H1 (cell line): ENCODE data around the gene HOXA13. TPM values are rescaled to one million over a fixed set of nuclear protein-coding genes. Genes with fewer than 3 reads are reported as not detected.

ENCODE experiments used
- CTCF ChIA-PET: fragments of 300-600 bp; sonication (Branson Sonifier 250); formaldehyde crosslinking; loops from one replicate; lab custom pipeline; 2021; ENCODE audit not compliant: partially characterized antibody; lab: Charles Lee
- POLR2A ChIA-PET: fragments of 300-600 bp; sonication (Branson Sonifier 250); formaldehyde crosslinking; loops from one replicate; lab custom pipeline; 2021; ENCODE audit warnings: inconsistent platforms; ENCODE audit not compliant: partially characterized antibody; lab: Charles Lee
- DNase-seq, 2 experiments: peaks; one replicate each; pipeline versions ENCODE4 v3.0.0 to v3.0.0-alpha.2; 2010 to 2022; ENCODE audit warnings: low spot score in 2 of 2, low read depth in 1 of 2, mixed read lengths in 1 of 2
- FAIRE-seq: peaks from 2 replicates; lab custom pipeline; 2011; peaks lifted over from hg19 to GRCh38; lab: Jason Lieb, UNC
- H2AFZ ChIP-seq: 2 replicates; pipeline ENCODE4 v1.8.1; 2012; ENCODE audit warnings: low read length, inconsistent platforms
- H2AK5ac ChIP-seq: 2 replicates; pipeline ENCODE4 v1.6.1; 2013; ENCODE audit warnings: low read depth, low read length
- H2BK120ac ChIP-seq: replicated peaks from 2 replicates; pipeline ENCODE3; 2013; ENCODE audit warnings: low read depth, low read length, inconsistent platforms
- H2BK12ac ChIP-seq: 2 replicates; pipeline ENCODE4 v1.6.1; 2013; ENCODE audit warnings: low read depth, low read length
- H2BK15ac ChIP-seq: 2 replicates; pipeline ENCODE4 v1.6.1; 2013; ENCODE audit warnings: low read length
- H2BK20ac ChIP-seq: 2 replicates; pipeline ENCODE4 v1.6.1; 2013; ENCODE audit warnings: low read length
- H2BK5ac ChIP-seq: 2 replicates; pipeline ENCODE4 v1.6.1; 2013; ENCODE audit warnings: low read depth, low read length
- H3K14ac ChIP-seq: 2 replicates; pipeline ENCODE4 v1.6.1; 2013; ENCODE audit warnings: inconsistent platforms; ENCODE audit not compliant: insufficient read length
- H3K18ac ChIP-seq: 2 replicates; pipeline ENCODE4 v1.6.1; 2013; ENCODE audit warnings: low read length; ENCODE audit errors: extremely low read depth
- H3K23ac ChIP-seq: 2 replicates; pipeline ENCODE4 v1.6.1; 2013; ENCODE audit warnings: inconsistent platforms; ENCODE audit not compliant: insufficient read length
- H3K23me2 ChIP-seq: 2 replicates; pipeline ENCODE4 v1.6.1; 2013; ENCODE audit warnings: low read depth, low read length
- H3K27ac ChIP-seq: 2 replicates; pipeline ENCODE4 v1.6.1; 2011; ENCODE audit warnings: low read depth, low read length, inconsistent platforms
- H3K27me3 ChIP-seq, 4 experiments: replicated peaks in 1 of 4; 1 replicate in 1 of 4; 2 replicates in 3 of 4; pipeline versions ENCODE4 v1.6.1 to v1.8.1; 2011 to 2013; ENCODE audit warnings: low read length in 3 of 4, mild to moderate bottlenecking in 3 of 4, inconsistent platforms in 2 of 4, mixed read lengths in 2 of 4, moderate library complexity in 1 of 4; ENCODE audit not compliant: control insufficient read depth in 3 of 4, insufficient read depth in 3 of 4; ENCODE audit errors: extremely low read depth in 1 of 4
- H3K36me3 ChIP-seq, 4 experiments: 2 replicates each; pipeline versions ENCODE4 v1.6.1 to v1.8.1; 2011 to 2013; ENCODE audit warnings: mild to moderate bottlenecking in 4 of 4, low read length in 3 of 4, moderate library complexity in 2 of 4, control low read depth in 1 of 4, inconsistent platforms in 1 of 4; ENCODE audit not compliant: insufficient read depth in 4 of 4, control insufficient read depth in 2 of 4
- H3K4ac ChIP-seq: replicated peaks from 2 replicates; pipeline ENCODE3; 2013; ENCODE audit warnings: low read length, low read depth, mixed read lengths, inconsistent platforms; ENCODE audit not compliant: insufficient read length
- H3K4me1 ChIP-seq, 4 experiments: replicated peaks in 1 of 4; 1 replicate in 1 of 4; 2 replicates in 3 of 4; pipeline versions ENCODE4 v1.6.1 to v1.8.1; 2011 to 2013; ENCODE audit warnings: low read length in 3 of 4, inconsistent platforms in 2 of 4, mixed read lengths in 1 of 4; ENCODE audit not compliant: insufficient read depth in 4 of 4, control insufficient read depth in 3 of 4
- H3K4me2 ChIP-seq, 2 experiments: 2 replicates each; pipeline versions ENCODE4 v1.6.1 to v1.8.1; 2011 to 2013; ENCODE audit warnings: low read depth in 2 of 2, low read length in 2 of 2, control low read depth in 1 of 2, inconsistent platforms in 1 of 2, mild to moderate bottlenecking in 1 of 2; ENCODE audit not compliant: insufficient read depth in 1 of 2
- H3K4me3 ChIP-seq, 4 experiments: fragments of 200-600, 300-600 bp in 1 of 4; sonication (generic), shearing (Covaris generic), sonication (Bioruptor Twin) in 1 of 4; 2 replicates each; pipeline versions ENCODE4 v1.5.1 to v1.8.1; 2011 to 2016; ENCODE audit warnings: low read length in 4 of 4, low read depth in 3 of 4, control low read depth in 2 of 4, inconsistent platforms in 2 of 4, mild to moderate bottlenecking in 2 of 4, mixed read lengths in 1 of 4, moderate library complexity in 1 of 4; ENCODE audit not compliant: insufficient read depth in 2 of 4; ENCODE audit errors: extremely low read depth in 1 of 4
- H3K56ac ChIP-seq: replicated peaks from 2 replicates; pipeline ENCODE3; 2013; ENCODE audit warnings: low read depth, mild to moderate bottlenecking, mixed read lengths, low read length, inconsistent platforms; ENCODE audit not compliant: insufficient read length
- H3K79me1 ChIP-seq: 2 replicates; pipeline ENCODE4 v1.6.1; 2013; ENCODE audit warnings: low read depth, low read length, control low read depth
- H3K79me2 ChIP-seq, 2 experiments: 2 replicates each; pipeline versions ENCODE4 v1.6.1 to v1.8.1; 2012 to 2013; ENCODE audit warnings: low read length in 2 of 2, mild to moderate bottlenecking in 2 of 2, inconsistent platforms in 1 of 2; ENCODE audit not compliant: insufficient read depth in 2 of 2, control insufficient read depth in 1 of 2
- H3K9ac ChIP-seq, 4 experiments: replicated peaks in 1 of 4; 1 replicate in 1 of 4; 2 replicates in 3 of 4; pipeline versions ENCODE4 v1.6.1 to v1.8.1; 2011 to 2013; ENCODE audit warnings: low read depth in 3 of 4, low read length in 3 of 4, control low read depth in 2 of 4, mild to moderate bottlenecking in 2 of 4, moderate library complexity in 2 of 4, inconsistent platforms in 1 of 4; ENCODE audit errors: extremely low read depth in 1 of 4
- H3K9me3 ChIP-seq, 2 experiments: 2 replicates each; pipeline versions ENCODE4 v1.6.1 to v1.8.1; 2012 to 2013; ENCODE audit warnings: mild to moderate bottlenecking in 2 of 2, moderate library complexity in 2 of 2, control low read depth in 1 of 2, inconsistent platforms in 1 of 2, low read depth in 1 of 2, low read length in 1 of 2, mixed read lengths in 1 of 2; ENCODE audit not compliant: insufficient read depth in 2 of 2
- H4K20me1 ChIP-seq, 2 experiments: replicated peaks in 1 of 2; 2 replicates each; pipeline versions ENCODE3 to v1.8.1; 2011 to 2013; ENCODE audit warnings: inconsistent platforms in 2 of 2, low read length in 2 of 2, mild to moderate bottlenecking in 1 of 2; ENCODE audit not compliant: insufficient read depth in 2 of 2, control insufficient read depth in 1 of 2
- H4K5ac ChIP-seq: 2 replicates; pipeline ENCODE4 v1.6.1; 2013; ENCODE audit warnings: low read length, low read depth, mixed read lengths, inconsistent platforms; ENCODE audit not compliant: insufficient read length
- H4K8ac ChIP-seq: 2 replicates; pipeline ENCODE4 v1.8.0; 2013; ENCODE audit warnings: mild to moderate bottlenecking, moderate library complexity, low read length, inconsistent platforms; ENCODE audit not compliant: insufficient read depth; ENCODE audit errors: extremely low read depth
- H4K91ac ChIP-seq: replicated peaks from 2 replicates; pipeline ENCODE3; 2013; ENCODE audit warnings: low read length, mixed read lengths, inconsistent platforms; ENCODE audit not compliant: insufficient read length
- ASH2L ChIP-seq: fragments of 200-600, 300-600 bp; sonication (generic); IDR thresholded peaks from one replicate; pipeline ENCODE4 v1.7.1; 2017; ENCODE audit warnings: low read length
- FOSL1 ChIP-seq: IDR thresholded peaks from 2 replicates; pipeline ENCODE4 v1.6.1; 2011; ENCODE audit warnings: mild to moderate bottlenecking, low read depth, low read length, moderate library complexity; ENCODE audit not compliant: insufficient read depth
- SAP30 ChIP-seq: fragments of 300-600 bp; sonication (generic); IDR thresholded peaks from 2 replicates; pipeline ENCODE4 v1.7.1; 2012; ENCODE audit warnings: low read length, moderate library complexity, mild to moderate bottlenecking, inconsistent platforms; ENCODE audit not compliant: insufficient read depth, insufficient replicate concordance
- TAF1 ChIP-seq: IDR thresholded peaks from 2 replicates; pipeline ENCODE4 v1.6.1; 2011; ENCODE audit warnings: mild to moderate bottlenecking, low read depth, low read length
- YY1 ChIP-seq: IDR thresholded peaks from 2 replicates; pipeline ENCODE4 v1.6.1; 2011; ENCODE audit warnings: low read depth, mild to moderate bottlenecking, low read length
- WGBS, 2 experiments: shearing (Covaris generic) in 1 of 2; methylation state at CpG; one replicate each; pipeline versions ENCODE4 v1.1.6 to v1.1.7; 2013 to 2015; ENCODE audit warnings: low lambda C conversion rate in 2 of 2, mixed read lengths in 2 of 2, inconsistent platforms in 1 of 2, low coverage in 1 of 2, missing lambda C conversion rate in 1 of 2; ENCODE audit not compliant: insufficient replicate concordance in 2 of 2, insufficient coverage in 1 of 2, insufficient read length in 1 of 2; ENCODE audit errors: extremely low coverage in 1 of 2, missing lambda C conversion rate in 1 of 2; 5-methylcytosine and 5-hydroxymethylcytosine counted together
- polyA plus RNA-seq, 7 experiments: library from polyadenylated mRNA; depleted of rRNA in 3 of 7; stranded (reverse) in 5 of 7; unstranded in 2 of 7; fragments of >200 nt in 5 of 7; fragments of 200-250 nt in 2 of 7; gene quantifications; 1 replicate in 5 of 7; 2 replicates in 1 of 7; 4 replicates in 1 of 7; pipeline versions ENCODE4 v1.2.1 to v1.2.3, GENCODE V29; 2011 to 2013; ENCODE audit warnings: missing spikeins in 2 of 7, mixed read lengths in 2 of 7
- total RNA-seq: library from RNA; stranded (reverse); fragmentation: NEBNext Ultra II Directional; extraction: Animal tissue kit (Norgen Biotek cat#: 25700); gene quantifications from 2 replicates; pipeline ENCODE4 v1.2.1, GENCODE V29; 2021

HOXA13 gene
- total and polyA plus RNA-seq, 2 of the 8 experiments (the other 6 are each of a cell fraction or from before 2014, with no cell fraction given), result not detected

GRCh38 chr7:27169658-27170425, 30.0 kb downstream of the HOXA13 start:
- no peak overlapping the region for H3K18ac ChIP-seq
- no peak overlapping the region for H2AFZ ChIP-seq
- CTCF ChIA-PET, result interaction anchor here (0.8 to 3.6 kb wide), 6 partner anchors 9 to 64 kb away, joined by 3 to 26 read pairs (median 4); no protein-coding TSS in a partner anchor
- no peak overlapping the region for H4K91ac ChIP-seq
- H3K27me3 ChIP-seq, result peaks cover 95 to 100% (median 100%) of the 10 kb centered on the region in 4 experiments
- FAIRE-seq, result no peak
- no peak overlapping the region for H3K14ac ChIP-seq
- H2BK15ac ChIP-seq, result no peak overlapping the region
- no peak overlapping the region for H3K23ac ChIP-seq
- H2BK20ac ChIP-seq, result no peak overlapping the region
- H3K56ac ChIP-seq, result no peak overlapping the region
- no peaks in the 10 kb centered on the region; the same call in 1 of the 2 replicates for H3K23me2 ChIP-seq
- H2BK5ac ChIP-seq, result no peak overlapping the region
- no peak overlapping the region for H2BK12ac ChIP-seq
- 9% methylated on average over 16 of the region's 46 CpGs; no CpG with 5 or more reads in 1 of the 2 experiments for WGBS, 2 experiments
- peaks cover 0 to 6% of the 10 kb centered on the region in 2 experiments; a peak in 1 of 4 replicates for H3K9me3 ChIP-seq
- peaks cover 3 to 11% (median 4%) of the 10 kb centered on the region in 4 experiments; a peak in 5 of 7 replicates for H3K4me1 ChIP-seq
- no peak overlapping the region for H3K4ac ChIP-seq
- 0 out of 4 replicates have a peak overlapping the region, but pooled peaks of 1 of the 2 experiments have one; percentile 14 for H3K4me2 ChIP-seq
- no peak for DNase-seq
- no peaks in the 10 kb centered on the region for H3K79me2 ChIP-seq
- H3K9ac ChIP-seq, result no peak overlapping the region
- no peak overlapping the region; the same call in 1 of the 2 replicates for H4K8ac ChIP-seq
- no peak overlapping the region for H2BK120ac ChIP-seq
- H4K5ac ChIP-seq, result no peak overlapping the region
- H3K79me1 ChIP-seq, result no peaks in the 10 kb centered on the region
- H3K4me3 ChIP-seq, result no peak overlapping the region
- POLR2A ChIA-PET, result no interaction called here
- H2AK5ac ChIP-seq, result no peak overlapping the region
- H3K27ac ChIP-seq, result no peak overlapping the region
- peaks cover 0 to 27% (median 0%) of the 10 kb centered on the region in 4 experiments; a peak in 1 of 8 replicates for H3K36me3 ChIP-seq
- H4K20me1 ChIP-seq, result peaks cover 31 to 51% of the 10 kb centered on the region in 2 experiments
- TF ChIP-seq YY1 (no peak), ASH2L (peak; percentile 59), SAP30 (no peak), FOSL1 (no peak), TAF1 (no peak)
